Measurements from ENCODE around the gene AUTS2. TPM values are rescaled to one million over a fixed set of nuclear protein-coding genes. Genes with fewer than 3 reads are reported as not detected.

AUTS2 gene
- total and polyA plus RNA-seq, 2 of the 8 experiments (the other 6 are each of a cell fraction or from before 2014, with no cell fraction given): 25.9 to 101 TPM

- TF ChIP-seq HDAC2 (IDR thresholded peaks at IDR 0.05; ENCODE audit: borderline replicate concordance in 1 of 2, low read depth in 2 of 2, low read length in 2 of 2): no peak
- TF ChIP-seq CHD1 (IDR thresholded peaks at IDR 0.05; ENCODE audit: low read depth, low read length): no peak
- no peak for TF ChIP-seq SAP30 (IDR thresholded peaks at IDR 0.05; ENCODE audit: insufficient read depth, insufficient replicate concordance, low read length)
- TF ChIP-seq CEBPB (IDR thresholded peaks at IDR 0.05; ENCODE audit: low read depth, low read length): no peak
These were observed 37.4 kb downstream of the AUTS2 start (continued) for GRCh38 chr7:69635555-69636185.
